ENCODE data around the gene TNFRSF18.

DNA sequence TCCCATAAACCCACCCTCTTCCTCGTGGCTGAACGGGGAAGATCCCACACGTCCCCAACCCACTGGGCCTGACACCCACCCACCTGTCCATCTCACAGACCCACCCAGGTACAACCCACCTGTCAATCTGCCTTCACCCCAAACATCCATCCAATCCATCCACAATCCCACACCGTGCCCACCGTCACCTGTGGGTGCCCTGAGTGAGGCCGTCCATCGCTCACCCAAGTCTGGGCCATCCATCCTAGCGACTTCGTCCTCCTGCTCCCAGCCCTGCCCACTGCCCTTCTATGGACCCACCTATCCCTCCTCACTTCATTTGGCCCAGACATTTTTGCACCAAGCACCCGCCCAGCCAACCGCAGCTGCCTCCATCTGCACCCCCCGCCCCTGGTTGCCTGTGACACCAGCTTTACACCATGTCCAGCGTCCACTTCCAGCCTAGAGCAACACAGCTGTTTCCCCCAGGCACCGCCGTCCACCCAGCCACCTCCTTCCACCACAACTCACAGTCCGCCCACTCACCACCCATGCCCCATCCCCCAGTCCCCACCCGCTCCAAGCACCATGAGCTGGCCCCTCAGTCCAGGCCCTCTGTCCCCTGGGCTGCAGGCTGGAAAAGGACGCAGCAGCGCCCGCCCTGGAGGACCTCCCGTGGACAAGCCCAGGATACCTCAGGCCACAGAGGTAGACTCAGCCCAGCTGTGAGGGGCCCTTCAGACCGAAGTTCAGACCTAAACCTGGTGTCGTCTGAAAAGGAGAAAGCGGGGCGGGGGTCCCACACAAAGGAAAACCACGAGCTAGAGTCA is 25.1 kb downstream of the TNFRSF18 start:
- no peak for TF ChIP-seq CTCF (IDR thresholded peaks at IDR 0.05; ENCODE audit: low read depth, low read length, poor library complexity, severe bottlenecking)
- TF ChIP-seq EZH2phosphoT487 (IDR thresholded peaks at IDR 0.05; ENCODE audit: borderline replicate concordance, low read length), result no peak

Measured in DOHH2 (cell line).